NCI-H146 (cell line): Measurements from ENCODE around the gene PHLPP2.
"Not testable (repeated sequence)": the region's sequence is repeated elsewhere in the genome, so short reads cannot be mapped to it uniquely, and the experiment has no call there.

Experiments
- DNase-seq: peaks from one replicate; lab custom pipeline; 2025; lab: John Stamatoyannopoulos, UW

Gene PHLPP2

GRCh38 chr16:71721066-71721740 is 3.3 kb downstream of the PHLPP2 start:
- DNase-seq, result no peak

- DNase-seq, result no peak
Observed at GRCh38 chr16:71712501-71712900, 12.0 kb downstream of the PHLPP2 start.

- DNase-seq, result no peak
Observed at GRCh38 chr16:71711789-71712188, 12.7 kb downstream of the PHLPP2 start.

DNA sequence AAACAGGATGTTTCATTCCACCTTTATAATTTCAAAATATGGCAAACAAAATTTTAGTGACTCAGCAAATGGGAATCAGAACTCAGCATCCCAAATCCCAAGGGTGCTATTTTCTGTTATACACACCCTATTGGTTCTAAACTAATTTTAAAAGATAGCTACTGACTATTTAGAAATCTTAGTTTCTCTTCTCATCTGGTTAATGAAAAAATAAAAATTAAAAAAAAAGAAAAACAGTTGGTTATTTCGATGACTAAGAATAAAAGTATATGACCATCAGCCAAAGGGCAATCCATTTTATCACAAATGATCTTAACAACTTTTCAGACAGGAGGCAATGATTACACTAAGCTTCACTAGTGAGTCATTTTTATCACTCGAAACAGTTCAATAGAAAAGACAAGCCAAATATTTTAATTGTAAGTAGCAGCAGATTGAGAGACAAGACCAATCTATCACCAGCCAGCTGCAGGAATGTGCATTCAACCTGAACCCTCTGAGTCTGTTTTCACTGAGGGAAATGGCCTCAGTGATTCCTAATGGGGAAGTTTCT is 15.2 kb downstream of the PHLPP2 start:
- no peak for DNase-seq

- DNase-seq, result no peak
Observed at GRCh38 chr16:71708696-71709095, 15.8 kb downstream of the PHLPP2 start.

DNA sequence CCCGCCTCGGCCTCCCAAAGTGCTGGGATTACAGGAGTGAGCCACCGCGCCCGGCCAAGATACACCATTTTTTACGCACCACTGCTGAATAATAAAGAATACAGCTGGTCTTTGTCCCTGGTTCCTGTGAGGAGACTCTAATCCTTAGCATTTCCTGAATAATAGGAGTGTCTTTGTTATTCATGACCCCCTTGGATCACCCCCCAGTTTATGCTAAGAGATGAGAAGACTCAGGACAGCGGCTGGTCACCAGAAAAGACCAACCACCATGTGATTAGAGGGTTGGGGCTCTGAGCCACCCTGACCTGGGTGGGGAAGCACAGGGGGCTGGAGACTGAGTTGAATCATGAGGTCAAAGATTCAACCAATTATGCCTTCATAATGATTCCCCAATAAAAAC is 17.3 kb downstream of the PHLPP2 start:
- no peak for DNase-seq

DNA sequence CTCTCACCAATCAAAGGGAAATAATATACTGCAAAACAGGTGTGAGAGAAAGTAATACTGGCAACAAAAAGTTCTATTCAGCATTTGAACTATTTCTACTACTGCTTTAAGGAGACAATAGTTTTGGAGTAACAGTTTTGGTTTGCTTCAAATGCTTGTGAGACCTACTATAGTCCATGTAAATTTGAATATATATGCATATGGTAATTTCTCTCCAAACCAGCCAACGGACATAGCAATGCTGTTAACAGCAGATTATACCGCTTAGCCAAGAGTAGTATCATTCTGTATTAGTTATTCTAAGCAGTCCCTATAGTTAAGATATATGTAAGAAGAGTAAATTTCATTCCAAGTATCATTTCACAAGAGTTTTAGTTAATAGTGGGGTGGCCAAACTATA is 18.5 kb downstream of the PHLPP2 start:
- DNase-seq, result no peak

GRCh38 chr16:71703333-71703732 is 21.2 kb downstream of the PHLPP2 start:
- DNase-seq, result no peak

DNA sequence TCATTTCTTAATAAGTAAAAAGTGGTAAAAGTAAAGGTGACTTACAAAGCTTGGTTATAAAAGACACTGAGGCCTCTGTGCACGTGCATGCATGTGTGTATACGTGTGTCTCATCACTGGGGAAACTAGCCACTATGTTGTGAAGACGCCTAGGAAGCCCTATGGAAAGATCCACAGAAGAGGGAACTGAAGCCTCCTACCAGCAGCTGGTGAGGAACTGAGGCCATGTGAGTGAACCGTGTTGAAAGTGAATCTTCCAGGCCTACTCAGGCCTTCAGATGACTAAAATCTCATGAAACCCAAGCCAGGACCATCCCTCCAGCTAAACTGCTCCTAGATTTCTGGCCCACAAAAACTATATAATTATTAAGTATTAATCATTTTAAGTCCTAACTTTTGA is 23.7 kb downstream of the PHLPP2 start:
- no peak for DNase-seq

DNA sequence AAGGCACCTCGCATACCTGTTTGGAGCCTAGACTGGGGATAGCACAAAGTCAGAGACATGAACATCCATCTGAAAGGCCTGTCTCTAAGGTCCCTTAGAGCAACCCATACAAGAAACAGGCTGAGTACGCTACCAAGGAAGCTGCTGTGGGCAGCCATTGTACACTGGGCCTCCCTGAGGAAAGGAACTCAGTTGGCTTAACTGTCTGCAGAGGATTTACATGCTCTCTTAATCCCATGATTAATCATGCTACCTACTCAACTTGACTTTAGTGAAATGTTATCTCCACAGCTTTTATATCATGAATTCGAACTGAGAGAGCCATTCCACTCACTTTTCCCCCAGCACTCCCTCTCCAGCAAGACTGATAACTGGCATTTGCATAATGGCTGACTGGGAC is 26.0 kb downstream of the PHLPP2 start:
- no peak for DNase-seq

DNA sequence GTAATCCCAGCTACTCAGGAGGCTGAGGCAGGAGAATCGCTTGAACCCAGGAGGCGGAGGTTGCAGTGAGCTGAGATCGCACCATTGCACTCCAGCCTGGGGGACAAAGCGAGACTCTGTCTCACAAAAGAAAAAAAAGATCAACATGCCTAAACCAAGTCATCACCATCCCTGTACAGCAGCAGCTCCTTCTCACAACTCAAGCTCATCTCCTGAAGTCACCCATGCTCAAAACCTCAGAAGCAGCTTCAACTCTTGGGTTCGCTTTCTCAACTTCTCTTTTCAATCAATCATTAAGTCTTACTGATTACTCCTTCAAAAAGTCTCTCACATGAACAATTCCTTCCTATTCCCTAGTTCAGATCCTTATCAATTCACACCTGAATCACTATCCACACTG is 31.3 kb downstream of the PHLPP2 start:
- no peak for DNase-seq

- no peak for DNase-seq
Observed at GRCh38 chr16:71689901-71690300, 34.6 kb downstream of the PHLPP2 start.

GRCh38 chr16:71687861-71688260 is 36.6 kb downstream of the PHLPP2 start:
- DNase-seq, result no peak

- not testable (repeated sequence) for DNase-seq
Observed at GRCh38 chr16:71684280-71684679, 40.2 kb downstream of the PHLPP2 start.

GRCh38 chr16:71681360-71681759 is 43.1 kb downstream of the PHLPP2 start:
- no peak for DNase-seq

- no peak for DNase-seq
Observed at GRCh38 chr16:71676236-71676635, 48.3 kb downstream of the PHLPP2 start.

GRCh38 chr16:71675380-71675779 is 49.1 kb downstream of the PHLPP2 start:
- DNase-seq, result no peak

- DNase-seq, result no peak
Observed at GRCh38 chr16:71674229-71674628, 50.3 kb downstream of the PHLPP2 start.

DNA sequence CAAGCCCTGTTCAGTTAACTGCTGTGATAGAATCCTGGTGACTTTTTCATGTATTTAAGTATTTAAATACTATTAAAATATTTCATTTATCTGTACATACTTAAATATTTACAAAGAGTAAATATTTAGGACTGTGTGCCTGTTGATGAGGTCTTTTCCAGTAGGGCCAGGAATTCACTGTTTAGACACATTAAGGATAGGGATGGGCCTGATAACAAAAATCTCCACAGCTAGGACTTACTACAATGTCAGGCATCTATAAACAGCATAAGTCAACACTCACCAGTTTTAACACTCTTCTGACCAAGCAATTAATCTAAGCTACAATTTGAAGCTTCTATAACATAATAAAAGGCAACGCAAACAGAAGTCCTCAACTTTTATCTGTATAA is 50.9 kb downstream of the PHLPP2 start:
- DNase-seq, result no peak

GRCh38 chr16:71672803-71673581 is 51.5 kb downstream of the PHLPP2 start:
- no peak for DNase-seq

GRCh38 chr16:71672125-71672524 is 52.4 kb downstream of the PHLPP2 start:
- DNase-seq, result no peak

DNA sequence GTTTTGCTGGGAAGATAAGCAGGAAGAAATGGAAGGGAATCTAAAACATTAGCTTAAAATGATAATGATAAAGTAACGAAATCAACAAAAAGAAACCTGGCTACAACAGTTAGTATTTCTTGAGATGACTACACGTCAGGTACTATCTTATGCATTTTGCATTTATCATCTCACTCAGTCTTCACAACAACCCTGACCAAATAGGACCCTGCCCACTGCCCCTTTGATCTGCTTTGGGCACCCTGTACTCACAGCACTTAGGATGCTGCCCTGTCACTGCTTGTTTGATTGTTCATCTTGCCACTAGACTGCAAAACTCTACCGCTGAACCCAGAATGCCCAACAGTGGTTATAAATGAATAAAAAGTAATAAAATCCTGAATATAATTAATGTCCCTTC is 53.3 kb downstream of the PHLPP2 start:
- DNase-seq, result no peak

DNA sequence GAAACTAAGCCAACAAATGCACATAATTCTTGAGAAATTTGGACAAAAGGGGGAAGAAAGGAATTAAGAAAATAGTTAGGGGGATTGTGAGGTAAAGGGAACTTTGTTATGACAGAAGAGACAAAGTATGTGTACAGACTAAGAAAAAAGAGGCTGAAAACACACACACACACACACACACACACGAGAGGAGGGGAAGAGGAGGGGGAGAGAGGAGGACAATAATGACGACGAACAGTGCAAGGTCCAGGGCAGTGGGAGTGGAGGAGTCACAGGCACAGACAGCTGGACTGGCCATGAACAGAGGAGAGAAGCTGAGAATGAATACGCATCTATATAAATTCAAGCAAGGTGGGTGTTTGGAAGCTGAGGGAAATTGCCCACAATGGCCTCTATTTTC is 54.0 kb downstream of the PHLPP2 start:
- DNase-seq, result no peak
